Measurements from ENCODE around the gene EXOC6B. TPM values are rescaled to one million over a fixed set of nuclear protein-coding genes. Genes with fewer than 3 reads are reported as not detected.
"Not testable (repeated sequence)": the region's sequence is repeated elsewhere in the genome, so short reads cannot be mapped to it uniquely, and the experiment has no call there.

The EXOC6B gene
- total RNA-seq, 4 donors from 2014 or later, result 15.7 to 58.4 (median 37.9) TPM

- intact Hi-C loops (cut with DNase I; ENCODE audit: low total_unique reads), result no loop called here
- H3K4me1 ChIP-seq, result peaks cover 0 to 5% (median 0%) of the 10 kb centered on the region in 4 donors
- WGBS, 2 donors (ENCODE audit: low coverage in 1 of 2), result 73 to 81% methylated on average over 3 of the region's 3 CpGs
- no peaks in the 10 kb centered on the region for H3K27me3 ChIP-seq
- TF ChIP-seq CTCF (IDR thresholded peaks at IDR 0.05), result no peak
- no peak for TF ChIP-seq POLR2A (IDR thresholded peaks at IDR 0.05)
- TF ChIP-seq POLR2AphosphoS5 (IDR thresholded peaks at IDR 0.05), result no peak
- no peak for TF ChIP-seq EP300 (IDR thresholded peaks at IDR 0.05; ENCODE audit: low read depth)
- DNase-seq, result no peak
- no peak overlapping the region for H3K4me3 ChIP-seq
- no peaks in the 10 kb centered on the region for H3K9me3 ChIP-seq
- H3K27ac ChIP-seq, result no peak overlapping the region
- in situ Hi-C loops (cut with MboI; ENCODE audit: low pct_ligation_motif_present in 1 of 4, low pct_unique_long_range_greater_than_20kb in 1 of 4, low sequenced_read_pairs in 3 of 4), result no loop called here
- no peaks in the 10 kb centered on the region for H3K36me3 ChIP-seq
Measured at GRCh38 chr2:72543497-72544216, 282.2 kb downstream of the EXOC6B start.

GRCh38 chr2:72539071-72539552, 286.7 kb downstream of the EXOC6B start:
- Histone ChIP-seq H3K4me3 (no peak overlapping the region), H3K4me1 (peaks cover 0 to 5% (median 0%) of the 10 kb centered on the region in 4 donors), H3K9me3 (no peaks in the 10 kb centered on the region), H3K27me3 (no peaks in the 10 kb centered on the region), H3K27ac (no peak overlapping the region), H3K36me3 (no peaks in the 10 kb centered on the region)
- TF ChIP-seq EP300 (IDR thresholded peaks at IDR 0.05; ENCODE audit: low read depth), result no peak
- no peak for TF ChIP-seq POLR2AphosphoS5 (IDR thresholded peaks at IDR 0.05)
- TF ChIP-seq CTCF (IDR thresholded peaks at IDR 0.05), result no peak
- TF ChIP-seq POLR2A (IDR thresholded peaks at IDR 0.05), result no peak
- no peak for DNase-seq
- intact Hi-C loops (cut with DNase I; ENCODE audit: low total_unique reads) (no loop called here), in situ Hi-C loops (cut with MboI; ENCODE audit: low pct_ligation_motif_present in 1 of 4, low pct_unique_long_range_greater_than_20kb in 1 of 4, low sequenced_read_pairs in 3 of 4) (no loop called here)
- 67 to 71% methylated on average over 1 to 2 of the region's 2 CpGs for WGBS, 2 donors (ENCODE audit: low coverage in 1 of 2)

GRCh38 chr2:72538486-72538885, 287.3 kb downstream of the EXOC6B start:
- H3K9me3 ChIP-seq, result no peaks in the 10 kb centered on the region
- peaks cover 0 to 5% (median 0%) of the 10 kb centered on the region in 4 donors for H3K4me1 ChIP-seq
- TF ChIP-seq POLR2AphosphoS5 (IDR thresholded peaks at IDR 0.05), result no peak
- TF ChIP-seq POLR2A (IDR thresholded peaks at IDR 0.05), result no peak
- no peak for TF ChIP-seq EP300 (IDR thresholded peaks at IDR 0.05; ENCODE audit: low read depth)
- no peak for TF ChIP-seq CTCF (IDR thresholded peaks at IDR 0.05)
- intact Hi-C loops (cut with DNase I; ENCODE audit: low total_unique reads) (no loop called here), in situ Hi-C loops (cut with MboI; ENCODE audit: low pct_ligation_motif_present in 1 of 4, low pct_unique_long_range_greater_than_20kb in 1 of 4, low sequenced_read_pairs in 3 of 4) (no loop called here)
- 90 to 93% methylated on average over 2 of the region's 2 CpGs for WGBS, 2 donors (ENCODE audit: low coverage in 1 of 2)
- H3K27me3 ChIP-seq, result no peaks in the 10 kb centered on the region
- no peak overlapping the region for H3K27ac ChIP-seq
- H3K36me3 ChIP-seq, result no peaks in the 10 kb centered on the region
- no peak overlapping the region for H3K4me3 ChIP-seq
- no peak for DNase-seq

GRCh38 chr2:72535586-72535985, 290.2 kb downstream of the EXOC6B start:
- H3K9me3 ChIP-seq; H3K36me3 ChIP-seq; H3K27ac ChIP-seq; H3K4me1 ChIP-seq; DNase-seq; H3K4me3 ChIP-seq; intact Hi-C loops (cut with DNase I; ENCODE audit: low total_unique reads); in situ Hi-C loops (cut with MboI; ENCODE audit: low pct_ligation_motif_present in 1 of 4, low pct_unique_long_range_greater_than_20kb in 1 of 4, low sequenced_read_pairs in 3 of 4); H3K27me3 ChIP-seq: not testable (repeated sequence)
- 95% methylated on average over 8 of the region's 8 CpGs for WGBS, 2 donors (ENCODE audit: low coverage in 1 of 2)
